HCT116 (cell line): ENCODE results near the gene MSTO1. TPM values are rescaled to one million over a fixed set of nuclear protein-coding genes. Genes with fewer than 3 reads are reported as not detected.

ENCODE experiments used
- ATAC-seq: fragments of 200-7000 bp; cut with Tn5 transposase; 2 replicates; pipeline ENCODE4 v1.9.1; 2020; ENCODE audit warnings: mild to moderate bottlenecking, moderate library complexity
- BruUV-seq: library from RNA; stranded (reverse); fragments of 400-500 nt; replicated peaks from 2 replicates; lab custom pipeline; 2021; lab: Mats Ljungman, UMichigan
- CTCF ChIA-PET: fragments of 300-600 bp; sonication (Branson Sonifier 250); formaldehyde crosslinking; loops from one replicate; lab custom pipeline; 2021; ENCODE audit warnings: antibody characterized with exemption; lab: Charles Lee
- POLR2A ChIA-PET: fragments of 300-600, 350-600 bp; sonication (Branson Sonifier 250); formaldehyde crosslinking; loops from one replicate; lab custom pipeline; 2021; ENCODE audit warnings: antibody characterized with exemption; lab: Charles Lee
- RAD21 ChIA-PET, 2 experiments: fragments of 300-600 bp; sonication (Branson Sonifier 250); formaldehyde crosslinking; loops; one replicate each; lab custom pipeline; 2023; ENCODE audit warnings: low total read pairs in 2 of 2; ENCODE audit not compliant: uncharacterized antibody in 2 of 2, unreplicated experiment in 2 of 2, low non-redundant PET in 1 of 2; lab: Charles Lee
- DNase-seq: peaks from one replicate; pipeline ENCODE4 v3.0.0-alpha.2; 2010; ENCODE audit warnings: low read depth, low spot score
- H2AFZ ChIP-seq: fragments of 200-600 bp; shearing (Covaris generic), sonication (generic); 2 replicates; pipeline ENCODE4 v1.6.1; 2017; ENCODE audit warnings: low read depth, mixed run types, mixed read lengths, antibody characterized with exemption, low read length; ENCODE audit not compliant: poor library complexity, severe bottlenecking
- H3K27ac ChIP-seq: 2 replicates; pipeline ENCODE4 v1.5.1; 2012; ENCODE audit warnings: low read depth, low read length
- H3K27me3 ChIP-seq: fragments of 200-600 bp; sonication (generic); 2 replicates; pipeline ENCODE4 v1.6.1; 2016; ENCODE audit warnings: mixed run types, low read length, mixed read lengths; ENCODE audit not compliant: insufficient read depth
- H3K36me3 ChIP-seq, 2 experiments: fragments of 200-500 bp in 1 of 2; fragments of 200-600 bp in 1 of 2; sonication (Bioruptor generic) in 1 of 2; sonication (generic) in 1 of 2; 2 replicates each; pipeline versions ENCODE4 v1.5.1 to v1.6.1; 2014 to 2016; ENCODE audit warnings: low read length in 2 of 2, inconsistent platforms in 1 of 2, mixed read lengths in 1 of 2, mixed run types in 1 of 2; ENCODE audit not compliant: insufficient read depth in 2 of 2, control insufficient read depth in 1 of 2
- H3K4me1 ChIP-seq, 2 experiments: fragments of 200-600 bp in 1 of 2; sonication (generic) in 1 of 2; 2 replicates each; pipeline versions ENCODE4 v1.5.1 to v1.6.1; 2012 to 2017; ENCODE audit warnings: low read length in 2 of 2, inconsistent platforms in 1 of 2, mild to moderate bottlenecking in 1 of 2, mixed read lengths in 1 of 2, mixed run types in 1 of 2, moderate library complexity in 1 of 2; ENCODE audit not compliant: insufficient read depth in 2 of 2, control insufficient read depth in 1 of 2
- H3K4me2 ChIP-seq: fragments of 200-600 bp; sonication (generic); 2 replicates; pipeline ENCODE4 v1.6.1; 2017; ENCODE audit warnings: mixed run types, low read length, mixed read lengths
- H3K4me3 ChIP-seq, 2 experiments: fragments of 200-600 bp in 1 of 2; sonication (generic) in 1 of 2; replicated peaks in 1 of 2; 2 replicates each; pipeline ENCODE4 v1.5.1; 2011 to 2016; ENCODE audit warnings: low read length in 2 of 2, control low read depth in 1 of 2, low read depth in 1 of 2, mild to moderate bottlenecking in 1 of 2, mixed read lengths in 1 of 2, mixed run types in 1 of 2
- H3K79me2 ChIP-seq: fragments of 200-600 bp; sonication (generic); 2 replicates; pipeline ENCODE4 v1.6.1; 2017; ENCODE audit warnings: mild to moderate bottlenecking, mixed run types, low read length, moderate library complexity, mixed read lengths; ENCODE audit not compliant: insufficient read depth
- H3K9ac ChIP-seq: fragments of 200-600 bp; sonication (generic); 2 replicates; pipeline ENCODE4 v1.6.1; 2016; ENCODE audit warnings: low read length, mixed read lengths
- H3K9me2 ChIP-seq: fragments of 200-600 bp; sonication (generic), shearing (Covaris generic); 2 replicates; pipeline ENCODE4 v1.6.1; 2017; ENCODE audit warnings: mixed run types, mild to moderate bottlenecking, moderate library complexity; ENCODE audit not compliant: insufficient read depth
- H3K9me3 ChIP-seq, 2 experiments: fragments of 200-500 bp in 1 of 2; fragments of 200-600 bp in 1 of 2; sonication (Bioruptor generic) in 1 of 2; sonication (generic) in 1 of 2; 2 replicates each; pipeline ENCODE4 v1.6.1; 2014 to 2017; ENCODE audit warnings: low read length in 2 of 2, mixed read lengths in 2 of 2, inconsistent platforms in 1 of 2, low read depth in 1 of 2, mild to moderate bottlenecking in 1 of 2, mixed run types in 1 of 2, moderate library complexity in 1 of 2; ENCODE audit not compliant: control insufficient read depth in 1 of 2, insufficient read depth in 1 of 2
- H4K20me1 ChIP-seq: fragments of 200-600 bp; sonication (generic), shearing (Covaris generic); 2 replicates; pipeline ENCODE4 v1.6.1; 2017; ENCODE audit warnings: mixed run types, mild to moderate bottlenecking, moderate library complexity; ENCODE audit not compliant: insufficient read depth
- CBX3 ChIP-seq: IDR thresholded peaks from 2 replicates; pipeline ENCODE4 v1.6.1; 2012; ENCODE audit warnings: low read depth
- CEBPB ChIP-seq: IDR thresholded peaks from 2 replicates; pipeline ENCODE4 v1.6.1; 2012; ENCODE audit warnings: low read depth
- CTCF ChIP-seq, 3 experiments: fragments of 200-600 bp in 1 of 3; sonication (generic) in 1 of 3; IDR thresholded peaks in 2 of 3; conservative IDR thresholded peaks in 1 of 3; 2 replicates each; pipeline ENCODE4 v1.5.1; 2012 to 2017; ENCODE audit warnings: low read depth in 2 of 3, low read length in 2 of 3, antibody characterized with exemption in 1 of 3, borderline replicate concordance in 1 of 3, control low read depth in 1 of 3, mild to moderate bottlenecking in 1 of 3, mixed read lengths in 1 of 3, mixed run types in 1 of 3, moderate library complexity in 1 of 3; ENCODE audit not compliant: insufficient read depth in 1 of 3
- EGR1 ChIP-seq: IDR thresholded peaks from 2 replicates; pipeline ENCODE4 v1.6.1; 2012; ENCODE audit warnings: low read depth
- ELF1 ChIP-seq: IDR thresholded peaks from 2 replicates; pipeline ENCODE4 v1.6.1; 2012; ENCODE audit warnings: low read depth, borderline replicate concordance
- EZH2phosphoT487 ChIP-seq: fragments of 200-600 bp; IDR thresholded peaks from 2 replicates; pipeline ENCODE4 v1.6.1; 2018; ENCODE audit warnings: antibody characterized with exemption, borderline replicate concordance
- FOSL1 ChIP-seq: IDR thresholded peaks from 2 replicates; pipeline ENCODE4 v1.6.1; 2012; ENCODE audit warnings: low read depth
- JUND ChIP-seq: IDR thresholded peaks from 2 replicates; pipeline ENCODE4 v1.6.1; 2012
- POLR2A ChIP-seq: IDR thresholded peaks from 2 replicates; pipeline ENCODE4 v1.7.0; 2011; ENCODE audit warnings: borderline replicate concordance; ENCODE audit not compliant: insufficient read depth, insufficient read length; ENCODE audit errors: extremely low read depth
- POLR2AphosphoS5 ChIP-seq: IDR thresholded peaks from 2 replicates; pipeline ENCODE4 v1.6.1; 2011; ENCODE audit warnings: mild to moderate bottlenecking, low read depth, low read length, moderate library complexity
- RAD21 ChIP-seq: IDR thresholded peaks from 2 replicates; pipeline ENCODE4 v1.6.1; 2012; ENCODE audit warnings: low read depth, mild to moderate bottlenecking
- REST ChIP-seq: IDR thresholded peaks from 2 replicates; pipeline ENCODE4 v1.6.1; 2012; ENCODE audit warnings: low read depth
- SP1 ChIP-seq: IDR thresholded peaks from 2 replicates; pipeline ENCODE4 v1.6.1; 2012; ENCODE audit warnings: low read depth
- SRF ChIP-seq: IDR thresholded peaks from 2 replicates; pipeline ENCODE4 v1.6.1; 2012; ENCODE audit warnings: low read depth
- TCF7L2 ChIP-seq: IDR thresholded peaks from 2 replicates; pipeline ENCODE4 v1.7.0; 2011; ENCODE audit warnings: borderline replicate concordance, inconsistent platforms; ENCODE audit not compliant: insufficient read depth, insufficient read length; ENCODE audit errors: extremely low read depth
- YY1 ChIP-seq: IDR thresholded peaks from 2 replicates; pipeline ENCODE4 v1.6.1; 2011; ENCODE audit warnings: low read length, low read depth, moderate library complexity, mild to moderate bottlenecking; ENCODE audit not compliant: insufficient replicate concordance; ENCODE audit errors: extremely low read depth
- ZBTB33 ChIP-seq: IDR thresholded peaks from 2 replicates; pipeline ENCODE4 v1.6.1; 2011; ENCODE audit warnings: mild to moderate bottlenecking, low read length, moderate library complexity; ENCODE audit not compliant: insufficient replicate concordance; ENCODE audit errors: extremely low read depth
- ZFX ChIP-seq: fragments of 450-650 bp; IDR thresholded peaks from 2 replicates; pipeline ENCODE4 v1.6.1; 2017
- ZNF274 ChIP-seq: fragments of 200-500 bp; sonication (Bioruptor generic); IDR thresholded peaks from 2 replicates; pipeline ENCODE4 v1.6.1; 2014; ENCODE audit warnings: mild to moderate bottlenecking, low read depth, low read length, inconsistent platforms
- intact Hi-C: fragments of 100-400 bp; cut with micrococcal nuclease; formaldehyde crosslinking; loops from 2 replicates; pipeline ENCODE4 v1.10.0; 2022
- total RNA-seq: library from RNA; stranded (reverse); gene quantifications from one replicate; pipeline ENCODE4 v1.2.1, GENCODE V29; 2021; ENCODE audit not compliant: unreplicated experiment

The MSTO1 gene
- total RNA-seq, 1 experiment from 2014 or later = 56.4 TPM

GRCh38 chr1:155649676-155650075 lies 39.7 kb downstream of the MSTO1 start (continued):
- TF ChIP-seq CTCF (IDR thresholded peaks at IDR 0.05 in 2 of 3, conservative IDR thresholded peaks at IDR 0.05 in 1 of 3; ENCODE audit: borderline replicate concordance in 1 of 3, insufficient read depth in 1 of 3, low read depth in 2 of 3, low read length in 2 of 3) = no peak
- TF ChIP-seq JUND = no peak
- TF ChIP-seq ZNF274 = no peak

GRCh38 chr1:155650231-155650757 lies 40.3 kb downstream of the MSTO1 start:
- H3K4me3 ChIP-seq = no peak overlapping the region
- no peaks in the 10 kb centered on the region for H3K36me3 ChIP-seq
- no peaks in the 10 kb centered on the region for H3K79me2 ChIP-seq
- intact Hi-C loops = no loop called here
- ATAC-seq (no peak), DNase-seq (no peak)
- H3K9me3 ChIP-seq = no peaks in the 10 kb centered on the region
- H2AFZ ChIP-seq = peak overlapping the region; percentile 96
- H3K9me2 ChIP-seq = no peaks in the 10 kb centered on the region
- H3K27me3 ChIP-seq = no peaks in the 10 kb centered on the region
- ChIA-PET POLR2A (interaction anchor here (0.9 kb wide), 1 partner anchor 52 kb away, joined by 3 read pairs; no protein-coding TSS in a partner anchor), CTCF (interaction anchor here (1.5 kb wide), 1 partner anchor 399 kb away, joined by 5 read pairs; no protein-coding TSS in a partner anchor), RAD21 (no interaction called here)
- H3K9ac ChIP-seq = peak overlapping the region; percentile 51
- peak overlapping the region; percentile 68; the same call in 1 of the 2 replicates for H3K27ac ChIP-seq
- no peaks in the 10 kb centered on the region for H4K20me1 ChIP-seq
- BruUV-seq = no TSS peak
- H3K4me2 ChIP-seq = peak overlapping the region; percentile 79
- peaks cover 26 to 39% of the 10 kb centered on the region in 2 experiments for H3K4me1 ChIP-seq
- TF ChIP-seq SRF (no peak), YY1 (no peak), ZBTB33 (no peak), POLR2A (no peak), POLR2AphosphoS5 (no peak), REST (no peak), CEBPB (no peak), CBX3 (no peak), RAD21 (no peak), SP1 (no peak), EZH2phosphoT487 (no peak), EGR1 (no peak), ZNF274 (no peak), JUND (no peak), TCF7L2 (no peak), FOSL1 (no peak), ELF1 (no peak), ZFX (no peak)
